Measurements from ENCODE around the gene NOM1.

GRCh38 chr7:157008206-157009169 lies 59.0 kb downstream of the NOM1 start:
- no peak for TF ChIP-seq POLR2A (IDR thresholded peaks at IDR 0.05; ENCODE audit: low read depth)
- TF ChIP-seq CTCF (IDR thresholded peaks at IDR 0.05), result no peak
- TF ChIP-seq POLR2AphosphoS5 (IDR thresholded peaks at IDR 0.05), result no peak

All from esophagus muscularis mucosa (tissue), 3 donors.